Measurements from ENCODE around the gene CHST15. TPM values are rescaled to one million over a fixed set of nuclear protein-coding genes. Genes with fewer than 3 reads are reported as not detected.

The CHST15 gene
- total and polyA plus RNA-seq, 2 donors, result 7.7 to 12.4 TPM

- 94% methylated on average over 19 of the region's 19 CpGs for WGBS
- DNase-seq (ENCODE audit: low read depth in 6 of 9, low spot score in 9 of 9), result no peak
These were observed 44.8 kb downstream of the CHST15 start for GRCh38 chr10:124048371-124049290.

DNA sequence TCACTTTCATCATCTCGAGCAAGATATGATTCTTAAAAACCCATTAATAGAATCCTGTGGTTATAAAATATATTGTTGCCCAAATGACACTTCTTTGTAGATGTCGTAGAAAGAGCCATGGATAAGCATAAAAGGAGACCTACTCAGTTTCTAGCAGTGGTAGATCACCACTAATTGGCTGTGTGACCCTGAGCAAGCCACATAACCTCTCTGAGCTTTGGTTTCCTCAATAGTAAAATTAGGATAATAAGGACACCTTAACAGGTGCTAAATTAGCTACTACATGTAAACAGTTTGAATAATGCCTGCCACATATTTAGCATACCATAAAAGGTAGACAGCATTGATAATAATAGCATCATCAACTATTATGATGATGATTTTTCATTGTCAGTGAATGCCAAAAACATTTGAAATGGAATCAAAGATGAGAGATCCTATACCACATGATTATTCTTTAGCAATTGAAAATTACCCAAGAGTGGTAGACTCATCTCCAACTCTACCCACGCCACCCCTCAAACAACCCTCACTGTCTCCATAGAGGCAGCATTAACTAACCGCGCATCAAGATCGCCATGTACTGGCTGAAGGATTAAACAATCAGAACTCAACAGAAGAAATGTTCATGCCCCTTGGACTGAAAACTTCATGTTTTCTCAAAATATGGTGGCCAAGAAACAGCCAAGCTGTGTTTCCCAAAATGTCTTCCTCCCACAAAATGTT is 45.8 kb downstream of the CHST15 start:
- H3K27ac ChIP-seq (ENCODE audit: low read depth in 1 of 2, low read length in 1 of 2), result no peak overlapping the region
- WGBS, result 96% methylated on average over 6 of the region's 6 CpGs
- H3K36me3 ChIP-seq (ENCODE audit: control insufficient read depth in 2 of 2, insufficient read depth in 2 of 2, low read length in 1 of 2), result no peaks in the 10 kb centered on the region
- DNase-seq (ENCODE audit: low read depth in 6 of 9, low spot score in 9 of 9), result no peak
- H3K9me3 ChIP-seq (ENCODE audit: control insufficient read depth in 2 of 2, insufficient read depth in 1 of 2, low read length in 1 of 2), result peaks cover 1 to 7% of the 10 kb centered on the region in 2 donors
- H3K4me1 ChIP-seq (ENCODE audit: control insufficient read depth in 2 of 2, insufficient read depth in 2 of 2, low read length in 2 of 2), result peaks cover 8 to 21% of the 10 kb centered on the region in 2 donors
- H3K4me3 ChIP-seq (ENCODE audit: low read length in 2 of 2), result no peak overlapping the region
- peaks cover 0 to 8% of the 10 kb centered on the region in 2 donors for H3K27me3 ChIP-seq (ENCODE audit: control insufficient read depth in 2 of 2, insufficient read depth in 1 of 2, low read length in 1 of 2)

More at GRCh38 chr10:124048371-124049290, 44.8 kb downstream of the CHST15 start:
- Histone ChIP-seq H3K36me3 (ENCODE audit: control insufficient read depth in 2 of 2, insufficient read depth in 2 of 2, low read length in 1 of 2) (no peaks in the 10 kb centered on the region), H3K4me1 (ENCODE audit: control insufficient read depth in 2 of 2, insufficient read depth in 2 of 2, low read length in 2 of 2) (peaks cover 0 to 11% of the 10 kb centered on the region in 2 donors), H3K27me3 (ENCODE audit: control insufficient read depth in 2 of 2, insufficient read depth in 1 of 2, low read length in 1 of 2) (peaks cover 0 to 8% of the 10 kb centered on the region in 2 donors), H3K9me3 (ENCODE audit: control insufficient read depth in 2 of 2, insufficient read depth in 1 of 2, low read length in 1 of 2) (peaks cover 1 to 7% of the 10 kb centered on the region in 2 donors), H3K27ac (ENCODE audit: low read depth in 1 of 2, low read length in 1 of 2) (peak overlapping the region in 1 of 2 donors; percentile 18), H3K4me3 (ENCODE audit: low read length in 2 of 2) (no peak overlapping the region)

DNA sequence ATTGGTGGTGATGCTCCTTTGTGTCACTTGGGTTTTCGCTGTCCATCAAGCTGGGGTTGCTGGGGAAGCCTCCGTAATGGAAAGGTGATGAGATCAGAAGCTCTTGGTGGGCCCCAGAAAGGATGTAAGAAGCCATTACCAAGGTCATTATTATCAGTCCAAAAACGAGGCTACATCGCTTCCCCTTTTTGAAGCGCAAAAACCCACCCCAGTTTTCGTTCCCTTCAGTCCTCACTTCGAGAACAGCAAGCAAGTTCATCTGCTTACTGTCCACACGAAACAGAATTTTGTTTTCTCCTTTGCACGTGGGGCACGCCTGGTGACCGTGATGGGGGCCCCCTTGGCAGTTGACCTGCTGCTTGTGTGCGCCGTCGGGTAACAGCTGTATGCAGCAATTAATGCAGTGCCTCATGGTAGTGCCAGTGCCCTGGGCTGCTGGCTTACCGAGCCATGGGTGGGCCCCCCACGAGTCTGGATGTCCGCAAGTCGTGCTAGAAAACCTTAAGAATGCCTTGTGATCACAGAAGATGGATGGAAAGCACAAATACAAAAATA is 47.5 kb downstream of the CHST15 start:
- 90% methylated on average over 18 of the region's 18 CpGs for WGBS
- H3K9me3 ChIP-seq (ENCODE audit: control insufficient read depth in 2 of 2, insufficient read depth in 1 of 2, low read length in 1 of 2), result peaks cover 1 to 7% of the 10 kb centered on the region in 2 donors
- peaks cover 0 to 12% of the 10 kb centered on the region in 2 donors for H3K27me3 ChIP-seq (ENCODE audit: control insufficient read depth in 2 of 2, insufficient read depth in 1 of 2, low read length in 1 of 2)
- no peak overlapping the region for H3K27ac ChIP-seq (ENCODE audit: low read depth in 1 of 2, low read length in 1 of 2)
- DNase-seq (ENCODE audit: low read depth in 6 of 9, low spot score in 9 of 9), result no peak
- peaks cover 10 to 27% of the 10 kb centered on the region in 2 donors for H3K4me1 ChIP-seq (ENCODE audit: control insufficient read depth in 2 of 2, insufficient read depth in 2 of 2, low read length in 2 of 2)
- no peaks in the 10 kb centered on the region for H3K36me3 ChIP-seq (ENCODE audit: control insufficient read depth in 2 of 2, insufficient read depth in 2 of 2, low read length in 1 of 2)
- H3K4me3 ChIP-seq (ENCODE audit: low read length in 2 of 2), result no peak overlapping the region

- H3K4me3 ChIP-seq (ENCODE audit: low read length in 2 of 2), result no peak overlapping the region
- WGBS, result 92% methylated on average over 6 of the region's 6 CpGs
- no peaks in the 10 kb centered on the region for H3K36me3 ChIP-seq (ENCODE audit: control insufficient read depth in 2 of 2, insufficient read depth in 2 of 2, low read length in 1 of 2)
- peaks cover 1 to 7% of the 10 kb centered on the region in 2 donors for H3K9me3 ChIP-seq (ENCODE audit: control insufficient read depth in 2 of 2, insufficient read depth in 1 of 2, low read length in 1 of 2)
- H3K27me3 ChIP-seq (ENCODE audit: control insufficient read depth in 2 of 2, insufficient read depth in 1 of 2, low read length in 1 of 2), result peaks cover 0 to 12% of the 10 kb centered on the region in 2 donors
- H3K27ac ChIP-seq (ENCODE audit: low read depth in 1 of 2, low read length in 1 of 2), result no peak overlapping the region
- peaks cover 10 to 27% of the 10 kb centered on the region in 2 donors for H3K4me1 ChIP-seq (ENCODE audit: control insufficient read depth in 2 of 2, insufficient read depth in 2 of 2, low read length in 2 of 2)
- DNase-seq (ENCODE audit: low read depth in 6 of 9, low spot score in 9 of 9), result no peak
These were observed 48.1 kb downstream of the CHST15 start for GRCh38 chr10:124045276-124045675.

DNA sequence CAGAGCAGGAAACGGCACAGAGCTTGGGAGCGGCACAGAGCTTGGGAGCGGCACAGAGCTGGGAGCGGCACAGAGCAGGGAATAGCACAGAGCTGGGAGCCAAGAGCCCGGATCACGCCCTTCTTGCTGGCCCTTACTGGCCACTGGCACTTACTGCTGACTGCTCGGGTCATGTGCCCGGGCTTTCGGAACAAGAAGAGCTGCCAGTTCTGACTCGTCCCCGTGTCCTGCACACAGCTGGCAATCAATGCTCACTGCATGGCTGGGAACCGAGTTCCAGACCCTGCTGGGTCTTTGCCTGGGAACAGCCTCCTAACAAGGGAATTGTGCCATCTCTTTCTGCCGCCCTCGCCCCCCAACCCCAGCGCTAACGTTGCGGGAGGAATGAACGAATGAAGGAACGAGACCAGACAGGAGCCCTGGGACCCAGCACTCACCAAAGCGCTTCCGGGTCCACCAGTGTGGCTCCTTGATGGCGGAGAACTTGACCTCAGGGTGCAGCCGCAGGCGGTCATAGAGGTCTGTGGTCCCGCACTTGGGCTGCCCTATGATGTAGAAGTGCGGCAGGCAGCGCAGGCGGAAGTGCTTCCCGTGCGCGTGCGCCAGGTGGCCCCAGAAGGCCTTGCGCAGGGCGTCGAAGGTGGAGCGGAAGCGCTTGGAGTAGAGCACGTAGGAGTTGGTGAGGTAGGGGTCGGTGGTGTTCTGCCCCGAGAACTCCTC is 49.1 kb downstream of the CHST15 start:
- H3K4me3 ChIP-seq (ENCODE audit: low read length in 2 of 2), result no peak overlapping the region
- H3K9me3 ChIP-seq (ENCODE audit: control insufficient read depth in 2 of 2, insufficient read depth in 1 of 2, low read length in 1 of 2), result peaks cover 1 to 7% of the 10 kb centered on the region in 2 donors
- H3K36me3 ChIP-seq (ENCODE audit: control insufficient read depth in 2 of 2, insufficient read depth in 2 of 2, low read length in 1 of 2), result no peaks in the 10 kb centered on the region
- WGBS, result 98% methylated on average over 40 of the region's 40 CpGs
- DNase-seq (ENCODE audit: low read depth in 6 of 9, low spot score in 9 of 9), result no peak
- H3K27me3 ChIP-seq (ENCODE audit: control insufficient read depth in 2 of 2, insufficient read depth in 1 of 2, low read length in 1 of 2), result peaks cover 0 to 12% of the 10 kb centered on the region in 2 donors
- H3K4me1 ChIP-seq (ENCODE audit: control insufficient read depth in 2 of 2, insufficient read depth in 2 of 2, low read length in 2 of 2), result peaks cover 10 to 27% of the 10 kb centered on the region in 2 donors
- H3K27ac ChIP-seq (ENCODE audit: low read depth in 1 of 2, low read length in 1 of 2), result peak overlapping the region in 1 of 2 donors; percentile 84

GRCh38 chr10:124043310-124044142 is 49.9 kb downstream of the CHST15 start:
- H3K27ac ChIP-seq (ENCODE audit: low read depth in 1 of 2, low read length in 1 of 2), result peak overlapping the region in 1 of 2 donors; percentile 84
- peaks cover 1 to 7% of the 10 kb centered on the region in 2 donors for H3K9me3 ChIP-seq (ENCODE audit: control insufficient read depth in 2 of 2, insufficient read depth in 1 of 2, low read length in 1 of 2)
- H3K27me3 ChIP-seq (ENCODE audit: control insufficient read depth in 2 of 2, insufficient read depth in 1 of 2, low read length in 1 of 2), result peaks cover 0 to 12% of the 10 kb centered on the region in 2 donors
- no peaks in the 10 kb centered on the region for H3K36me3 ChIP-seq (ENCODE audit: control insufficient read depth in 2 of 2, insufficient read depth in 2 of 2, low read length in 1 of 2)
- 44% methylated on average over 12 of the region's 12 CpGs for WGBS
- no peak overlapping the region for H3K4me3 ChIP-seq (ENCODE audit: low read length in 2 of 2)
- peak in 1 of 9 donors; percentile 66 for DNase-seq (ENCODE audit: low read depth in 6 of 9, low spot score in 9 of 9)
- peaks cover 10 to 29% of the 10 kb centered on the region in 2 donors for H3K4me1 ChIP-seq (ENCODE audit: control insufficient read depth in 2 of 2, insufficient read depth in 2 of 2, low read length in 2 of 2)

GRCh38 chr10:124042656-124043309 is 50.6 kb downstream of the CHST15 start:
- Histone ChIP-seq H3K27me3 (ENCODE audit: control insufficient read depth in 2 of 2, insufficient read depth in 1 of 2, low read length in 1 of 2) (peaks cover 0 to 12% of the 10 kb centered on the region in 2 donors), H3K4me1 (ENCODE audit: control insufficient read depth in 2 of 2, insufficient read depth in 2 of 2, low read length in 2 of 2) (peaks cover 10 to 30% of the 10 kb centered on the region in 2 donors), H3K9me3 (ENCODE audit: control insufficient read depth in 2 of 2, insufficient read depth in 1 of 2, low read length in 1 of 2) (peaks cover 1 to 7% of the 10 kb centered on the region in 2 donors), H3K4me3 (ENCODE audit: low read length in 2 of 2) (no peak overlapping the region), H3K36me3 (ENCODE audit: control insufficient read depth in 2 of 2, insufficient read depth in 2 of 2, low read length in 1 of 2) (no peaks in the 10 kb centered on the region), H3K27ac (ENCODE audit: low read depth in 1 of 2, low read length in 1 of 2) (peak overlapping the region in 1 of 2 donors; percentile 40)
- WGBS, result 53% methylated on average over 8 of the region's 8 CpGs
- no peak for DNase-seq (ENCODE audit: low read depth in 6 of 9, low spot score in 9 of 9)

All from thymus (tissue), 11 donors.